Endodermal cell (in vitro differentiated cells): Measurements from ENCODE around the gene HEYL. TPM values are rescaled to one million over a fixed set of nuclear protein-coding genes. Genes with fewer than 3 reads are reported as not detected.

ENCODE experiments used
- DNase-seq: peaks from one replicate; pipeline ENCODE4 v3.0.0-alpha.2; 2017
- H3K27ac ChIP-seq: 2 replicates; pipeline ENCODE4 v1.5.1; 2013; ENCODE audit warnings: mild to moderate bottlenecking, low read depth, low read length, moderate library complexity
- H3K27me3 ChIP-seq: 2 replicates; pipeline ENCODE4 v1.6.1; 2013; ENCODE audit warnings: mild to moderate bottlenecking, low read length, moderate library complexity; ENCODE audit not compliant: insufficient read depth, control insufficient read depth, poor library complexity, severe bottlenecking
- H3K36me3 ChIP-seq: 2 replicates; pipeline ENCODE4 v1.7.0; 2013; ENCODE audit warnings: mild to moderate bottlenecking, low read length, moderate library complexity; ENCODE audit not compliant: control insufficient read depth, insufficient read depth
- H3K4me1 ChIP-seq: one replicate; pipeline ENCODE4 v1.7.0; 2013; ENCODE audit warnings: low read length; ENCODE audit not compliant: control insufficient read depth, insufficient read depth
- H3K4me3 ChIP-seq: 2 replicates; pipeline ENCODE4 v1.5.1; 2013; ENCODE audit warnings: mild to moderate bottlenecking, low read length, moderate library complexity
- H3K9ac ChIP-seq: 2 replicates; pipeline ENCODE4 v1.6.1; 2013; ENCODE audit warnings: mild to moderate bottlenecking, low read length, moderate library complexity; ENCODE audit not compliant: poor library complexity, severe bottlenecking; ENCODE audit errors: extremely low read depth
- H3K9me3 ChIP-seq: 2 replicates; pipeline ENCODE4 v1.6.1; 2013; ENCODE audit warnings: mild to moderate bottlenecking, low read length, moderate library complexity; ENCODE audit not compliant: control insufficient read depth
- H3K27ac Mint-ChIP-seq: 2 replicates; pipeline ENCODE4 v1.8.0; 2020; ENCODE audit warnings: mixed read lengths
- H3K27me3 Mint-ChIP-seq: 2 replicates; pipeline ENCODE4 v1.8.0; 2021; ENCODE audit warnings: mild to moderate bottlenecking, mixed read lengths; ENCODE audit not compliant: insufficient read depth
- H3K36me3 Mint-ChIP-seq: 2 replicates; pipeline ENCODE4 v1.8.0; 2020; ENCODE audit warnings: low read depth, mixed read lengths
- H3K4me1 Mint-ChIP-seq: 2 replicates; pipeline ENCODE4 v1.8.0; 2020; ENCODE audit warnings: mixed read lengths
- H3K4me3 Mint-ChIP-seq: 2 replicates; pipeline ENCODE4 v1.8.0; 2020; ENCODE audit warnings: mild to moderate bottlenecking, moderate library complexity, mixed read lengths
- H3K9me3 Mint-ChIP-seq: 2 replicates; pipeline ENCODE4 v1.8.0; 2020; ENCODE audit warnings: mild to moderate bottlenecking, mixed read lengths
- WGBS, 2 experiments: methylation state at CpG; one replicate each; pipeline versions ENCODE4 v1.1.5 to v1.1.7; 2013; ENCODE audit warnings: missing lambda C conversion rate in 2 of 2, mixed read lengths in 1 of 2; ENCODE audit not compliant: insufficient coverage in 1 of 2, insufficient read length in 1 of 2; 5-methylcytosine and 5-hydroxymethylcytosine counted together
- total RNA-seq, 2 donors: library from RNA; stranded (reverse); fragmentation: NEBNext Ultra II Directional in 1 of 2; extraction: Animal tissue kit (Norgen Biotek cat#: 25700) in 1 of 2; gene quantifications; 2 replicates in 1 of 2; 3 replicates in 1 of 2; pipeline ENCODE4 v1.2.1, GENCODE V29; 2021
- TF ChIP-seq, protein P1 (sequence below): fragments of 200-600 bp; sonication (generic); conservative IDR thresholded peaks from 2 replicates; pipeline ENCODE4 v1.5.0; 2021; ENCODE audit warnings: antibody characterized with exemption, mild to moderate bottlenecking

Gene HEYL
- total RNA-seq, 2 donors from 2014 or later, result 1.2 to 1.5 TPM

DNA sequence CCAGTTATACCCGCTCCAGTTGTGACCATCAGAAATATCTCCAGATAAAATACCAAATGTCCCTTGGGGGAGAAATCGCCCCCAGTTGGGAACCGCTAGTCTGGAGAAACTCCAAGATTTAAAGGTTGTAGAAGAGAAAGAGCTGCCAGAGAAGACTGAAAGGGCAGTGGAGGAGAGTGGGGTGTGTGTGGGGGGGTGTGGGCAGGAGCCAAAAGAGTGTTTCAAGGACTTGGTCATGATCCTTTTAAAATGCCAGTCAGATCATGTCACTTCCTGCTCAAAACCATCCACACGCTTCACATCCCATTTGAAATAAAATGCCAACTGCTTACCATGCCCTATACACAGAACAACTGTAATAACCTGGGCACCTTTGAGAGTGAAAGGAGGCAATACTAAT is 3.4 kb upstream of the HEYL start:
- TF ChIP-seq, protein P1, sequence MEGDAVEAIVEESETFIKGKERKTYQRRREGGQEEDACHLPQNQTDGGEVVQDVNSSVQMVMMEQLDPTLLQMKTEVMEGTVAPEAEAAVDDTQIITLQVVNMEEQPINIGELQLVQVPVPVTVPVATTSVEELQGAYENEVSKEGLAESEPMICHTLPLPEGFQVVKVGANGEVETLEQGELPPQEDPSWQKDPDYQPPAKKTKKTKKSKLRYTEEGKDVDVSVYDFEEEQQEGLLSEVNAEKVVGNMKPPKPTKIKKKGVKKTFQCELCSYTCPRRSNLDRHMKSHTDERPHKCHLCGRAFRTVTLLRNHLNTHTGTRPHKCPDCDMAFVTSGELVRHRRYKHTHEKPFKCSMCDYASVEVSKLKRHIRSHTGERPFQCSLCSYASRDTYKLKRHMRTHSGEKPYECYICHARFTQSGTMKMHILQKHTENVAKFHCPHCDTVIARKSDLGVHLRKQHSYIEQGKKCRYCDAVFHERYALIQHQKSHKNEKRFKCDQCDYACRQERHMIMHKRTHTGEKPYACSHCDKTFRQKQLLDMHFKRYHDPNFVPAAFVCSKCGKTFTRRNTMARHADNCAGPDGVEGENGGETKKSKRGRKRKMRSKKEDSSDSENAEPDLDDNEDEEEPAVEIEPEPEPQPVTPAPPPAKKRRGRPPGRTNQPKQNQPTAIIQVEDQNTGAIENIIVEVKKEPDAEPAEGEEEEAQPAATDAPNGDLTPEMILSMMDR, result no peak
- H3K36me3 ChIP-seq, result no peaks in the 10 kb centered on the region
- DNase-seq, result no peak
- 77 to 86% methylated on average over 1 to 4 of the region's 4 CpGs for WGBS, 2 experiments
- no peak overlapping the region for H3K9ac ChIP-seq
- peaks cover 5% of the 10 kb centered on the region for H3K4me1 Mint-ChIP-seq
- no peak overlapping the region for H3K27ac Mint-ChIP-seq
- H3K4me3 Mint-ChIP-seq, result no peak overlapping the region
- no peaks in the 10 kb centered on the region for H3K4me1 ChIP-seq
- H3K9me3 Mint-ChIP-seq, result no peaks in the 10 kb centered on the region
- no peak overlapping the region for H3K27ac ChIP-seq
- no peaks in the 10 kb centered on the region for H3K36me3 Mint-ChIP-seq
- no peaks in the 10 kb centered on the region for H3K9me3 ChIP-seq
- H3K27me3 ChIP-seq, result peaks cover 80% of the 10 kb centered on the region
- H3K27me3 Mint-ChIP-seq, result peaks cover 81% of the 10 kb centered on the region
- H3K4me3 ChIP-seq, result no peak overlapping the region

DNA sequence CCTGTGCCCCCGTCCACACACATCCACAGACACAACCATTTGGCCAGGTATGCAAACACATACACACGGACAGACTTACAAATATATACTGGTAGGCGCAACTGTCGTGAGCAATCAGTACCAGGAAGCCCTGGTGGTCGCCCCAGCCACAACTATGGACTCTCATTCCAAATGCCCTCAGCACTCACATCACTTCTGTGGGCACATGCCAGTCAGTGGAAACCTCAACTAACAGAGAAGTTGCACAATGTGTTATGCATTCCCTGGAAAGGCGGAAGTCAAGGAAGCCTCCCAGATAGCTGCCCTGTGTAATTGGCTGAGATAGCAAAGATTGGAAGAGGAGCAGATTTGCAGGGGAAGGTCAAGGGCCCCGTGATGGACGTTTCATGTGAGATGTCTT is 1.4 kb upstream of the HEYL start:
- Histone ChIP-seq H3K9me3 (no peaks in the 10 kb centered on the region), H3K27me3 (peaks cover 93% of the 10 kb centered on the region), H3K4me3 (no peak overlapping the region), H3K36me3 (no peaks in the 10 kb centered on the region), H3K27ac (no peak overlapping the region), H3K9ac (no peak overlapping the region), H3K4me1 (no peaks in the 10 kb centered on the region)
- H3K9me3 Mint-ChIP-seq, result no peaks in the 10 kb centered on the region
- DNase-seq, result no peak
- no peak overlapping the region for H3K27ac Mint-ChIP-seq
- peaks cover 89% of the 10 kb centered on the region for H3K27me3 Mint-ChIP-seq
- H3K4me3 Mint-ChIP-seq, result no peak overlapping the region
- H3K4me1 Mint-ChIP-seq, result peaks cover under 1% of the 10 kb centered on the region
- H3K36me3 Mint-ChIP-seq, result no peaks in the 10 kb centered on the region
- TF ChIP-seq, protein P1, result no peak
- 88 to 96% methylated on average over 8 of the region's 8 CpGs for WGBS, 2 experiments

DNA sequence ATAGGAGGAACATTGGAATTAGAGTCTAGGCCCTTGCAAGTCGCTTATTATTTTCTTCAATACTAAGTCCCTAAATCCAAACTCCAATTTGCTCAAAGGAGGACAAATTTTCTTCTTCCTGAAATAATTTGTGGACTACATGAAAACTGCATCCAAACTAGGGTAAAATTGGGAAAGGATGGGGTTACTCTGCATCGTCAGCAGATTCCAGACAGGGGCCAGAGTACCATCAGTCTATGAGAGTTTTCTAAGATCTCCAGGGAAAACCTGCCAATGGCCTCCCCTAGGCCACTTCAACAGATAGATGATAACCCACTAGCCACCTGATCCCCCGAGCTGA is 508 bp downstream of the HEYL start:
- H3K4me1 Mint-ChIP-seq, result peaks cover 7% of the 10 kb centered on the region
- WGBS, 2 experiments, result 45 to 63% methylated on average over 2 to 3 of the region's 3 CpGs
- Histone ChIP-seq H3K27ac (no peak overlapping the region), H3K27me3 (peaks cover 93% of the 10 kb centered on the region), H3K36me3 (no peaks in the 10 kb centered on the region), H3K9me3 (no peaks in the 10 kb centered on the region), H3K9ac (no peak overlapping the region), H3K4me3 (peak overlapping the region; percentile 72), H3K4me1 (no peaks in the 10 kb centered on the region)
- no peaks in the 10 kb centered on the region for H3K9me3 Mint-ChIP-seq
- no peak for DNase-seq
- TF ChIP-seq, protein P1, result no peak
- H3K36me3 Mint-ChIP-seq, result no peaks in the 10 kb centered on the region
- no peak overlapping the region for H3K27ac Mint-ChIP-seq
- peak overlapping the region; percentile 49 for H3K4me3 Mint-ChIP-seq
- H3K27me3 Mint-ChIP-seq, result peaks cover 91% of the 10 kb centered on the region
